Measurements from ENCODE around the gene PLEKHA1. TPM values are rescaled to one million over a fixed set of nuclear protein-coding genes. Genes with fewer than 3 reads are reported as not detected.

Gene PLEKHA1
- polyA plus RNA-seq, 1 experiment = 25.5 TPM

DNA sequence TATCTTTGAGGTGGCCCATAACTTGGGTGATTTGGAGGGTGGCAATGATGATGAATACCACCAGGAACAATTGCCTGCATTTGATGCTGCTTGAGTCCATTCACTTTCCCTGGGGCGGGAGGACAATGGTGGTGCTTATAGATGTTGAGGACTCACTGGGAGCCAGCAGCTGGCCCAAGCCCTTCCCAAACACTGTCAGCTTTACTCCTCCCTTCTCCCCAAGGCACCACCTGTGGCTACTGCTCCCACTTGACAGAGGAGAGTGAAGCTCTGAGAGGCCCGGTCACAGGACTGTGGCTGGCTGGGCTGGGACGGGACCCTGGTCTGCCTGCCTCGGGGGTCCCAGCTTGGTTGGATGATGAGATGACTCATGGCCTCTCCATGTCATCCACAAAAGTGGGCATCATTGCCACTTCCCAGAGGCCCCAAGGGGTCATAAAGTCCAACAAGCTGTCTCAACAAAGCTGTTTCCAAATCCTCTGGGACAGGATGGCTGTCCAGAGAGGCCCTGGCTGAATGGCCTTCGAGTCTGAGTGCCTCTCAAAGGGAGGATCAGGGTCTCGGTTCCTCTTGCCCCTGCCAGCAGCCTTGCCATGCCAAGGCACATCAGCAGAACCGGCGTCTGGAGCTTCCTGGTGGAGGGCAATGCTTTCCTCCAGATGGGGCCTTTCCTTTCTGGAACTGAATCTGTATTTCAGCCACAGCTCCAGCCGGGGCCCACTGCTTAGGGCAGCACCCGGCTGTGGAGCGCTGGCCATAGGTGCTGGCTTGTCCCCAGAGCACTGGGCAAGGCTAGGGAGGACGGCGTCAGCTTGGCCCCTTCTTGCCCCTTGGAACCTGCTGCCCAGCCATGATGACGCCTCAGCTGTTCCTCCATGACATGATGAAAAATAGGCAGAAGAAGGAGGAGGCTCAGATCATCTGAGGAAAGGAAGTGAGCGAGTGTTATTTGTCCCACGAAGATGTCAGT is 47.0 kb upstream of the PLEKHA1 start:
- CTCF ChIA-PET = interaction anchor here (1.0 kb wide), 1 partner anchor 15 kb away, joined by 4 read pairs; no protein-coding TSS in a partner anchor
- Histone ChIP-seq H3K27me3 (ENCODE audit: control insufficient read depth, insufficient read depth, low read length) (peaks cover 13% of the 10 kb centered on the region), H3K4me3 (ENCODE audit: low read depth, low read length) (no peak overlapping the region), H3K27ac (ENCODE audit: low read depth, low read length) (no peak overlapping the region), H3K9me3 (ENCODE audit: control insufficient read depth, insufficient read depth, low read length) (no peaks in the 10 kb centered on the region; the same call in 1 of the 2 replicates)
- POLR2A ChIA-PET = no interaction called here
- DNase-seq (ENCODE audit: low read depth, low spot score) = no peak
- TF ChIP-seq, protein P1, sequence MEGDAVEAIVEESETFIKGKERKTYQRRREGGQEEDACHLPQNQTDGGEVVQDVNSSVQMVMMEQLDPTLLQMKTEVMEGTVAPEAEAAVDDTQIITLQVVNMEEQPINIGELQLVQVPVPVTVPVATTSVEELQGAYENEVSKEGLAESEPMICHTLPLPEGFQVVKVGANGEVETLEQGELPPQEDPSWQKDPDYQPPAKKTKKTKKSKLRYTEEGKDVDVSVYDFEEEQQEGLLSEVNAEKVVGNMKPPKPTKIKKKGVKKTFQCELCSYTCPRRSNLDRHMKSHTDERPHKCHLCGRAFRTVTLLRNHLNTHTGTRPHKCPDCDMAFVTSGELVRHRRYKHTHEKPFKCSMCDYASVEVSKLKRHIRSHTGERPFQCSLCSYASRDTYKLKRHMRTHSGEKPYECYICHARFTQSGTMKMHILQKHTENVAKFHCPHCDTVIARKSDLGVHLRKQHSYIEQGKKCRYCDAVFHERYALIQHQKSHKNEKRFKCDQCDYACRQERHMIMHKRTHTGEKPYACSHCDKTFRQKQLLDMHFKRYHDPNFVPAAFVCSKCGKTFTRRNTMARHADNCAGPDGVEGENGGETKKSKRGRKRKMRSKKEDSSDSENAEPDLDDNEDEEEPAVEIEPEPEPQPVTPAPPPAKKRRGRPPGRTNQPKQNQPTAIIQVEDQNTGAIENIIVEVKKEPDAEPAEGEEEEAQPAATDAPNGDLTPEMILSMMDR (IDR thresholded peaks at IDR 0.05; ENCODE audit: low read depth, low read length) = no peak

DNA sequence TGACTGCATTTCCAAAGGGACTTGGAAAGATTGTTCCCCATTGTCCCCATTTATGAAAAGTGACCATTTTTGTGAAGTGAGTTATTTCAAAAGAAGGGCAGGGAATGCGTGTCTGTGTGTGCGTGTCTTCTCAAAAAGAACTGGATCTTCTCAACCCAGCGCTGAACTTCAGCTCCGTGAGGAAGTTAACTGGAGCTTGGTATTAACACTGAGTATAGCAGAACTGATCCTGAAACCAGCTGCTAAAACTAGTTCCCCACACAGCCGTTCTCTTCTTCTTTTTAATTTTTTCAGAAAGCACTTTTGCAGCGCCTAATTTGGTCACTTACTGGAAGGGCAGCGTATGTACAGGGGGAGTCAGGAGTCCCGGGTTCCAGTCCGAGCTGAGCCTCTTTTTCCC is 45.8 kb upstream of the PLEKHA1 start:
- Histone ChIP-seq H3K9me3 (ENCODE audit: control insufficient read depth, insufficient read depth, low read length) (no peaks in the 10 kb centered on the region; the same call in 1 of the 2 replicates), H3K27me3 (ENCODE audit: control insufficient read depth, insufficient read depth, low read length) (peaks cover 13% of the 10 kb centered on the region), H3K27ac (ENCODE audit: low read depth, low read length) (no peak overlapping the region), H3K4me3 (ENCODE audit: low read depth, low read length) (no peak overlapping the region)
- ChIA-PET POLR2A (no interaction called here), CTCF (no interaction called here)
- TF ChIP-seq, protein P1 (IDR thresholded peaks at IDR 0.05; ENCODE audit: low read depth, low read length) = no peak
- no peak for DNase-seq (ENCODE audit: low read depth, low spot score)

DNA sequence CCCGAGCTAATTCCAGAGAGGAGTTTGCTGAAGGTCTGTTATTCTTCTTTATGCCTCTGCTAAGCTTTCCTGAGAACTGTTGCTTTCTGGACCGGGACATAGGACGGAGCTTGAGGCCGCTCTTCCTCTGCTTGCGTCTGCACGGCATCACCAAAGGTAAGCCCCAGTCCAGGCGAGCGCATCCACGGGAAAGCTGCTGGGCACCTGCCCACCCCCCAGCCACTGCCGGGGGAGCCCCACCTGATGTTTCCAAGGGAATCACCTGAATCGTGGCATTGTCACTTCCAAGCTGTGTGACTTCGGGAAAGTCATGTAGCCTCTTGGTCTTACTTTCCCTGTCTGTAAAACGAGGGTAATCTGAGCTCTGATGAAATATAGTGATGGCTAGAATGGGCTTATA is 45.1 kb upstream of the PLEKHA1 start:
- TF ChIP-seq, protein P1 (IDR thresholded peaks at IDR 0.05; ENCODE audit: low read depth, low read length) = no peak
- no peaks in the 10 kb centered on the region; the same call in 1 of the 2 replicates for H3K9me3 ChIP-seq (ENCODE audit: control insufficient read depth, insufficient read depth, low read length)
- H3K4me3 ChIP-seq (ENCODE audit: low read depth, low read length) = no peak overlapping the region
- H3K27me3 ChIP-seq (ENCODE audit: control insufficient read depth, insufficient read depth, low read length) = peaks cover 13% of the 10 kb centered on the region
- ChIA-PET POLR2A (interaction anchor here (0.6 kb wide), 1 partner anchor 94 kb away, joined by 4 read pairs; no protein-coding TSS in a partner anchor), CTCF (interaction anchor here (0.9 kb wide), 1 partner anchor 236 kb away, joined by 3 read pairs; no protein-coding TSS in a partner anchor)
- DNase-seq (ENCODE audit: low read depth, low spot score) = no peak
- no peak overlapping the region for H3K27ac ChIP-seq (ENCODE audit: low read depth, low read length)

DNA sequence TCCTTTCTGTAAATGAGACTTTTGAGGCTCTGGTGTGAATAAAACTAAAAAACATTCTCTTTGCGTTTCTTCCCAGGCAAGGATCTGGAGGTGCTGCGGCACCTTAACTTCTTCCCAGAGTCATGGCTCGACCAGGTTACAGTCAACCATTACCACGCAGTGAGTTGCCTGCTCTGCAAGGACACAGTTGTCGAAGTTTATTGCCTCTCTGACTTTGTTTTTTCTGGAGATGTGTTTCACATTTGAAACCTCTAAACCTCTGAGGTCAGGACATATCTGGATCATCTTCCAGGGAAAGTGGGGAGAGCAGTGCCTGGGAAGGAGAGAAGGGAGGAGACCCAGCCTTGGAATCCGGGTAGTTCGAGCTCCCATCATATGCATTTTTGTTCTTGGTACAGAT is 43.4 kb upstream of the PLEKHA1 start:
- CTCF ChIA-PET = interaction anchor here (1.1 kb wide), 1 partner anchor 235 kb away, joined by 4 read pairs; no protein-coding TSS in a partner anchor
- no peak for DNase-seq (ENCODE audit: low read depth, low spot score)
- peaks cover 11% of the 10 kb centered on the region for H3K27me3 ChIP-seq (ENCODE audit: control insufficient read depth, insufficient read depth, low read length)
- H3K27ac ChIP-seq (ENCODE audit: low read depth, low read length) = no peak overlapping the region
- POLR2A ChIA-PET = no interaction called here
- TF ChIP-seq, protein P1 (IDR thresholded peaks at IDR 0.05; ENCODE audit: low read depth, low read length) = no peak
- H3K9me3 ChIP-seq (ENCODE audit: control insufficient read depth, insufficient read depth, low read length) = no peaks in the 10 kb centered on the region; the same call in 1 of the 2 replicates
- no peak overlapping the region for H3K4me3 ChIP-seq (ENCODE audit: low read depth, low read length)

All from AG04450 (cell line).